Endothelial cell of umbilical vein (primary cell): Measurements from ENCODE around the gene PLEKHG5. TPM values are rescaled to one million over a fixed set of nuclear protein-coding genes. Genes with fewer than 3 reads are reported as not detected.

Source experiments
- BruUV-seq: library from RNA; stranded (reverse); fragments of 400-500 nt; replicated peaks from 2 replicates; lab custom pipeline; 2021; lab: Mats Ljungman, UMichigan
- CTCF ChIA-PET: fragments of 300-600, 350-600 bp; sonication (Branson Sonifier 250); formaldehyde crosslinking; loops from one replicate; lab custom pipeline; 2021; ENCODE audit warnings: antibody characterized with exemption, inconsistent platforms; lab: Charles Lee
- POLR2A ChIA-PET: fragments of 300-600, 350-600 bp; sonication (Branson Sonifier 250); formaldehyde crosslinking; loops from one replicate; lab custom pipeline; 2021; ENCODE audit warnings: antibody characterized with exemption, inconsistent platforms; lab: Charles Lee
- DNase-seq: peaks from one replicate; pipeline ENCODE4 v3.0.0-alpha.2; 2011; ENCODE audit warnings: low read depth, low spot score
- FAIRE-seq: peaks from 2 replicates; lab custom pipeline; 2011; peaks lifted over from hg19 to GRCh38; lab: Jason Lieb, UNC
- H2AFZ ChIP-seq: 2 replicates; pipeline ENCODE4 v1.6.0; 2012; ENCODE audit warnings: low read depth, low read length, control low read depth, inconsistent platforms
- H3K27ac ChIP-seq: 2 replicates; pipeline ENCODE4 v1.5.1; 2011; ENCODE audit warnings: low read depth, mild to moderate bottlenecking, control low read depth, low read length, moderate library complexity; ENCODE audit not compliant: insufficient read depth
- H3K27me3 ChIP-seq, 2 experiments: 2 replicates each; pipeline versions ENCODE4 v1.6.0 to v1.6.1; 2011; ENCODE audit warnings: low read length in 2 of 2, mixed read lengths in 1 of 2; ENCODE audit not compliant: control insufficient read depth in 2 of 2, insufficient read depth in 2 of 2
- H3K36me3 ChIP-seq, 2 experiments: 2 replicates in 1 of 2; 3 replicates in 1 of 2; pipeline ENCODE4 v1.5.1; 2011; ENCODE audit warnings: low read length in 2 of 2, mild to moderate bottlenecking in 1 of 2, moderate library complexity in 1 of 2; ENCODE audit not compliant: control insufficient read depth in 2 of 2, insufficient read depth in 2 of 2; ENCODE audit errors: extremely low read depth in 1 of 2
- H3K4me1 ChIP-seq: 3 replicates; pipeline ENCODE4 v1.5.1; 2011; ENCODE audit warnings: mild to moderate bottlenecking, low read length; ENCODE audit not compliant: control insufficient read depth, insufficient read depth; ENCODE audit errors: extremely low read depth
- H3K4me2 ChIP-seq: 2 replicates; pipeline ENCODE4 v1.6.1; 2011; ENCODE audit warnings: low read length, control low read depth, mixed read lengths; ENCODE audit not compliant: insufficient read depth
- H3K4me3 ChIP-seq, 3 experiments: fragments of 200-600 bp in 1 of 3; sonication (generic), shearing (Covaris generic) in 1 of 3; replicated peaks in 1 of 3; 2 replicates each; pipeline ENCODE4 v1.5.1; 2011 to 2016; ENCODE audit warnings: control low read depth in 3 of 3, low read length in 3 of 3, mild to moderate bottlenecking in 2 of 3, inconsistent platforms in 1 of 3, low read depth in 1 of 3, moderate library complexity in 1 of 3; ENCODE audit not compliant: insufficient read depth in 1 of 3
- H3K79me2 ChIP-seq: 2 replicates; pipeline ENCODE4 v1.6.0; 2012; ENCODE audit warnings: low read length, inconsistent platforms; ENCODE audit not compliant: control insufficient read depth, insufficient read depth
- H3K9ac ChIP-seq: replicated peaks from 2 replicates; pipeline ENCODE3; 2011; ENCODE audit warnings: low read length, control low read depth; ENCODE audit not compliant: insufficient read depth; ENCODE audit errors: extremely low read depth
- H3K9me1 ChIP-seq: replicated peaks from 3 replicates; pipeline ENCODE4 v1.6.0; 2011; ENCODE audit warnings: mild to moderate bottlenecking, low read length; ENCODE audit not compliant: control insufficient read depth, insufficient read depth; ENCODE audit errors: extremely low read depth
- H3K9me3 ChIP-seq: replicated peaks from 2 replicates; pipeline ENCODE4 v1.5.1; 2012; ENCODE audit warnings: low read length, inconsistent platforms; ENCODE audit not compliant: control insufficient read depth, insufficient read depth
- H4K20me1 ChIP-seq: replicated peaks from 2 replicates; pipeline ENCODE3; 2011; ENCODE audit warnings: mild to moderate bottlenecking, low read length; ENCODE audit not compliant: control insufficient read depth, insufficient read depth; ENCODE audit errors: extremely low read depth
- EZH2 ChIP-seq: IDR thresholded peaks from 2 replicates; pipeline ENCODE4 v1.6.1; 2012; ENCODE audit warnings: borderline replicate concordance, low read depth, mild to moderate bottlenecking, moderate library complexity, low read length, inconsistent platforms; ENCODE audit not compliant: severe bottlenecking
- FOS ChIP-seq: IDR thresholded peaks from 2 replicates; pipeline ENCODE4 v1.6.1; 2011; ENCODE audit warnings: mild to moderate bottlenecking, low read length, moderate library complexity, borderline replicate concordance; ENCODE audit not compliant: insufficient read depth
- GATA2 ChIP-seq: IDR thresholded peaks from 2 replicates; pipeline ENCODE4 v1.7.0; 2011; ENCODE audit warnings: low read depth, mild to moderate bottlenecking, moderate library complexity, mixed read lengths, low read length; ENCODE audit not compliant: insufficient read length, insufficient read depth
- JUN ChIP-seq: IDR thresholded peaks from 2 replicates; pipeline ENCODE4 v1.6.1; 2011; ENCODE audit warnings: borderline replicate concordance, low read depth; ENCODE audit not compliant: insufficient read length, insufficient read depth
- MAX ChIP-seq: IDR thresholded peaks from 2 replicates; pipeline ENCODE4 v1.6.1; 2011; ENCODE audit not compliant: insufficient read depth, insufficient read length
- MYC ChIP-seq: IDR thresholded peaks from one replicate; pipeline ENCODE4 v1.6.1; 2011; ENCODE audit warnings: mild to moderate bottlenecking, low read depth, low read length
- POLR2A ChIP-seq: IDR thresholded peaks from 2 replicates; pipeline ENCODE4 v1.6.1; 2012; ENCODE audit warnings: low read depth, mild to moderate bottlenecking, control low read depth, low read length
- POLR2AphosphoS5 ChIP-seq: IDR thresholded peaks from 2 replicates; pipeline ENCODE4 v1.6.1; 2012; ENCODE audit warnings: low read depth, mild to moderate bottlenecking, control low read depth, low read length, moderate library complexity; ENCODE audit not compliant: insufficient read depth
- dilution Hi-C: fragments of 300-500 bp; cut with MboI; formaldehyde crosslinking; loops from one replicate; pipeline ENCODE4 v1.15.0; 2019; ENCODE audit warnings: low sequenced_read_pairs; ENCODE audit not compliant: extremely low pct_ligation_motif_present
- intact Hi-C: fragments of 100-400 bp; cut with micrococcal nuclease; formaldehyde crosslinking; loops from one replicate; pipeline ENCODE4 v1.10.0; 2022
- polyA plus RNA-seq, 4 experiments: library from polyadenylated mRNA; depleted of rRNA in 3 of 4; stranded (reverse) in 3 of 4; unstranded in 1 of 4; fragments of >200 nt; gene quantifications; 2 replicates each; pipeline versions ENCODE4 v1.2.1 to v1.2.3, GENCODE V29; 2011 to 2012; ENCODE audit warnings: missing spikeins in 1 of 4
- total RNA-seq: library from RNA; stranded (reverse); gene quantifications from 2 replicates; pipeline ENCODE4 v1.2.3, GENCODE V29; 2021
- TF ChIP-seq, protein P1 (sequence below), 2 donors: IDR thresholded peaks; 1 replicate in 1 of 2; 2 replicates in 1 of 2; pipeline ENCODE4 v1.5.1; 2011; ENCODE audit warnings: low read length in 2 of 2, mild to moderate bottlenecking in 2 of 2, moderate library complexity in 2 of 2, control low read depth in 1 of 2, inconsistent platforms in 1 of 2, low read depth in 1 of 2; ENCODE audit not compliant: insufficient read depth in 1 of 2; ENCODE audit errors: extremely low read depth in 1 of 2

The PLEKHG5 gene
- total and polyA plus RNA-seq, 2 donors (not counting 3 experiments of a cell fraction or from before 2014, with no cell fraction given), result 30.6 to 56.9 TPM

DNA sequence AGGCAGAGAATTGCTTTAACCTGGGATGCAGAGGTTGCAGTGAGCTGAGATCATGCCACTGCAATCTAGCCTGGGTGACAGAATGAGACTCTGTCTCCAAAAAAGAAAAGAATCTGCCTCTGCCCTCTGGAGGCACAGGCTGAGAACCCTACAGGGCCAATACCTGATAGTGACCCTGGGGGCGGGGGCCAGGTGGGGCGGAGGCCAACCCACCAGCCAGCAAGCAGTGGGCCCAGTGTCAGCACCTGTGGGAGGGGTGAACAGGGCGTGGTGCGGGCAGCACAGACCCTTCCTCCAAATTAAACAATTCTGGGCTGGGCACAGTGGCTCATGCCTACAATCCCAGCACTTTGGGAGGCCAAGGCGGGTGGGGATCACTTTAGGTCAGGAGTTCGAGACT, 19.0 kb upstream of the PLEKHG5 start:
- Histone ChIP-seq H3K4me1 (no peaks in the 10 kb centered on the region), H4K20me1 (no peaks in the 10 kb centered on the region), H3K4me2 (no peak overlapping the region), H3K9me1 (no peaks in the 10 kb centered on the region), H3K79me2 (no peaks in the 10 kb centered on the region), H3K9me3 (no peaks in the 10 kb centered on the region), H3K36me3 (no peaks in the 10 kb centered on the region), H3K9ac (no peak overlapping the region), H3K27me3 (no peaks in the 10 kb centered on the region), H3K27ac (no peak overlapping the region), H3K4me3 (no peak overlapping the region), H2AFZ (no peak overlapping the region)
- FAIRE-seq, result no peak
- BruUV-seq, result no TSS peak
- TF ChIP-seq POLR2AphosphoS5, result no peak
- TF ChIP-seq, protein P1, sequence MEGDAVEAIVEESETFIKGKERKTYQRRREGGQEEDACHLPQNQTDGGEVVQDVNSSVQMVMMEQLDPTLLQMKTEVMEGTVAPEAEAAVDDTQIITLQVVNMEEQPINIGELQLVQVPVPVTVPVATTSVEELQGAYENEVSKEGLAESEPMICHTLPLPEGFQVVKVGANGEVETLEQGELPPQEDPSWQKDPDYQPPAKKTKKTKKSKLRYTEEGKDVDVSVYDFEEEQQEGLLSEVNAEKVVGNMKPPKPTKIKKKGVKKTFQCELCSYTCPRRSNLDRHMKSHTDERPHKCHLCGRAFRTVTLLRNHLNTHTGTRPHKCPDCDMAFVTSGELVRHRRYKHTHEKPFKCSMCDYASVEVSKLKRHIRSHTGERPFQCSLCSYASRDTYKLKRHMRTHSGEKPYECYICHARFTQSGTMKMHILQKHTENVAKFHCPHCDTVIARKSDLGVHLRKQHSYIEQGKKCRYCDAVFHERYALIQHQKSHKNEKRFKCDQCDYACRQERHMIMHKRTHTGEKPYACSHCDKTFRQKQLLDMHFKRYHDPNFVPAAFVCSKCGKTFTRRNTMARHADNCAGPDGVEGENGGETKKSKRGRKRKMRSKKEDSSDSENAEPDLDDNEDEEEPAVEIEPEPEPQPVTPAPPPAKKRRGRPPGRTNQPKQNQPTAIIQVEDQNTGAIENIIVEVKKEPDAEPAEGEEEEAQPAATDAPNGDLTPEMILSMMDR (IDR thresholded peaks at IDR 0.05; ENCODE audit: extremely low read depth in 1 of 2, insufficient read depth in 1 of 2, low read depth in 1 of 2, low read length in 2 of 2), result no peak
- TF ChIP-seq EZH2, result no peak
- no peak for TF ChIP-seq GATA2
- TF ChIP-seq FOS, result no peak
- no peak for TF ChIP-seq JUN
- TF ChIP-seq POLR2A, result no peak
- no peak for TF ChIP-seq MYC
- TF ChIP-seq MAX, result no peak
- DNase-seq, result no peak
- ChIA-PET POLR2A (no interaction called here), CTCF (interaction anchor here (1.2 kb wide), 1 partner anchor 20 kb away, joined by 4 read pairs; no protein-coding TSS in a partner anchor)
- dilution Hi-C loops, result no loop called here
- intact Hi-C loops, result no loop called here
